ENCODE measurements around the gene ALKAL2.
"Not testable (repeated sequence)": the region's sequence is repeated elsewhere in the genome, so short reads cannot be mapped to it uniquely, and the experiment has no call there.

ALKAL2 gene

GRCh38 chr2:287911-288757, at the start of gene ALKAL2:
TSS of gene ALKAL2 (minus strand) at chr2:288091. CDS start at chr2:287835, 256 bp downstream.
- DNase-seq (ENCODE audit: low read depth, low spot score) = no peak
- H3K9me3 ChIP-seq (ENCODE audit: control insufficient read depth, insufficient read depth, low read length) = no peaks in the 10 kb centered on the region
- H3K27ac ChIP-seq (ENCODE audit: low read length) = no peak within 1 kb of the TSS
- H3K4me1 ChIP-seq (ENCODE audit: control insufficient read depth, insufficient read depth, low read length) = peaks cover 10% of the 10 kb centered on the region
- H3K4me3 ChIP-seq (ENCODE audit: low read length) = peak within 1 kb of the TSS; percentile 64
- no peaks in the 10 kb centered on the region for H3K36me3 ChIP-seq (ENCODE audit: control insufficient read depth, insufficient read depth, low read length)
- H3K27me3 ChIP-seq (ENCODE audit: control insufficient read depth, insufficient read depth, low read length) = peaks cover 10% of the 10 kb centered on the region
- no CpG with 5 or more reads among the region's 128 CpGs for WGBS (ENCODE audit: insufficient coverage, insufficient read length)

GRCh38 chr2:336949-337348, 49.1 kb upstream of the ALKAL2 start:
- not testable (repeated sequence) for H3K4me1 ChIP-seq (ENCODE audit: control insufficient read depth, insufficient read depth, low read length); H3K9me3 ChIP-seq (ENCODE audit: control insufficient read depth, insufficient read depth, low read length)
- no CpG with 5 or more reads among the region's 2 CpGs for WGBS (ENCODE audit: insufficient coverage, insufficient read length)

GRCh38 chr2:336360-336759, 48.5 kb upstream of the ALKAL2 start:
- no peaks in the 10 kb centered on the region for H3K27me3 ChIP-seq (ENCODE audit: control insufficient read depth, insufficient read depth, low read length)
- H3K4me3 ChIP-seq (ENCODE audit: low read length) = no peak overlapping the region
- WGBS (ENCODE audit: insufficient coverage, insufficient read length) = no CpG with 5 or more reads among the region's 4 CpGs

More at GRCh38 chr2:336949-337348, 49.1 kb upstream of the ALKAL2 start:
- H3K36me3 ChIP-seq (ENCODE audit: control insufficient read depth, insufficient read depth, low read length); H3K27me3 ChIP-seq (ENCODE audit: control insufficient read depth, insufficient read depth, low read length); DNase-seq (ENCODE audit: low read depth, low spot score); H3K4me3 ChIP-seq (ENCODE audit: low read length); H3K27ac ChIP-seq (ENCODE audit: low read length): not testable (repeated sequence)

GRCh38 chr2:332592-332991, 44.7 kb upstream of the ALKAL2 start:
- no peak for DNase-seq (ENCODE audit: low read depth, low spot score)
- Histone ChIP-seq H3K4me1 (ENCODE audit: control insufficient read depth, insufficient read depth, low read length) (no peaks in the 10 kb centered on the region), H3K36me3 (ENCODE audit: control insufficient read depth, insufficient read depth, low read length) (no peaks in the 10 kb centered on the region), H3K9me3 (ENCODE audit: control insufficient read depth, insufficient read depth, low read length) (no peaks in the 10 kb centered on the region), H3K4me3 (ENCODE audit: low read length) (no peak overlapping the region), H3K27ac (ENCODE audit: low read length) (no peak overlapping the region), H3K27me3 (ENCODE audit: control insufficient read depth, insufficient read depth, low read length) (no peaks in the 10 kb centered on the region)
- no CpG with 5 or more reads among the region's 3 CpGs for WGBS (ENCODE audit: insufficient coverage, insufficient read length)

More at GRCh38 chr2:336360-336759, 48.5 kb upstream of the ALKAL2 start:
- Histone ChIP-seq H3K9me3 (ENCODE audit: control insufficient read depth, insufficient read depth, low read length) (no peaks in the 10 kb centered on the region; the same call in none of the 2 replicates), H3K27ac (ENCODE audit: low read length) (no peak overlapping the region), H3K36me3 (ENCODE audit: control insufficient read depth, insufficient read depth, low read length) (no peaks in the 10 kb centered on the region), H3K4me1 (ENCODE audit: control insufficient read depth, insufficient read depth, low read length) (no peaks in the 10 kb centered on the region; the same call in 1 of the 2 replicates)
- no peak for DNase-seq (ENCODE audit: low read depth, low spot score)

GRCh38 chr2:328761-329160, 40.9 kb upstream of the ALKAL2 start:
- WGBS (ENCODE audit: insufficient coverage, insufficient read length) = no CpG with 5 or more reads among the region's 4 CpGs
- Histone ChIP-seq H3K4me3 (ENCODE audit: low read length) (no peak overlapping the region), H3K36me3 (ENCODE audit: control insufficient read depth, insufficient read depth, low read length) (no peaks in the 10 kb centered on the region), H3K4me1 (ENCODE audit: control insufficient read depth, insufficient read depth, low read length) (no peaks in the 10 kb centered on the region), H3K27ac (ENCODE audit: low read length) (no peak overlapping the region), H3K9me3 (ENCODE audit: control insufficient read depth, insufficient read depth, low read length) (no peaks in the 10 kb centered on the region), H3K27me3 (ENCODE audit: control insufficient read depth, insufficient read depth, low read length) (no peaks in the 10 kb centered on the region)
- DNase-seq (ENCODE audit: low read depth, low spot score) = no peak

GRCh38 chr2:323035-323434, 35.1 kb upstream of the ALKAL2 start:
- no peaks in the 10 kb centered on the region for H3K36me3 ChIP-seq (ENCODE audit: control insufficient read depth, insufficient read depth, low read length)
- H3K27me3 ChIP-seq (ENCODE audit: control insufficient read depth, insufficient read depth, low read length) = no peaks in the 10 kb centered on the region
- no peaks in the 10 kb centered on the region for H3K9me3 ChIP-seq (ENCODE audit: control insufficient read depth, insufficient read depth, low read length)
- no peak overlapping the region for H3K4me3 ChIP-seq (ENCODE audit: low read length)
- no peak overlapping the region for H3K27ac ChIP-seq (ENCODE audit: low read length)
- DNase-seq (ENCODE audit: low read depth, low spot score) = no peak
- WGBS (ENCODE audit: insufficient coverage, insufficient read length) = no CpG with 5 or more reads among the region's 9 CpGs
- H3K4me1 ChIP-seq (ENCODE audit: control insufficient read depth, insufficient read depth, low read length) = no peaks in the 10 kb centered on the region

GRCh38 chr2:322326-322725, 34.4 kb upstream of the ALKAL2 start:
- Histone ChIP-seq H3K4me1 (ENCODE audit: control insufficient read depth, insufficient read depth, low read length) (no peaks in the 10 kb centered on the region), H3K36me3 (ENCODE audit: control insufficient read depth, insufficient read depth, low read length) (no peaks in the 10 kb centered on the region), H3K9me3 (ENCODE audit: control insufficient read depth, insufficient read depth, low read length) (no peaks in the 10 kb centered on the region), H3K27ac (ENCODE audit: low read length) (no peak overlapping the region), H3K4me3 (ENCODE audit: low read length) (no peak overlapping the region), H3K27me3 (ENCODE audit: control insufficient read depth, insufficient read depth, low read length) (no peaks in the 10 kb centered on the region)
- DNase-seq (ENCODE audit: low read depth, low spot score) = no peak
- no CpG with 5 or more reads among the region's 10 CpGs for WGBS (ENCODE audit: insufficient coverage, insufficient read length)

- Histone ChIP-seq H3K4me3 (ENCODE audit: low read length) (no peak overlapping the region), H3K27ac (ENCODE audit: low read length) (no peak overlapping the region), H3K36me3 (ENCODE audit: control insufficient read depth, insufficient read depth, low read length) (no peaks in the 10 kb centered on the region), H3K27me3 (ENCODE audit: control insufficient read depth, insufficient read depth, low read length) (no peaks in the 10 kb centered on the region), H3K4me1 (ENCODE audit: control insufficient read depth, insufficient read depth, low read length) (no peaks in the 10 kb centered on the region), H3K9me3 (ENCODE audit: control insufficient read depth, insufficient read depth, low read length) (no peaks in the 10 kb centered on the region)
- no peak for DNase-seq (ENCODE audit: low read depth, low spot score)
- WGBS (ENCODE audit: insufficient coverage, insufficient read length) = no CpG with 5 or more reads among the region's 4 CpGs
Measured at GRCh38 chr2:320561-320960, 32.7 kb upstream of the ALKAL2 start.

GRCh38 chr2:319059-319600, 31.2 kb upstream of the ALKAL2 start:
- H3K27ac ChIP-seq (ENCODE audit: low read length) = no peak overlapping the region
- no peaks in the 10 kb centered on the region for H3K4me1 ChIP-seq (ENCODE audit: control insufficient read depth, insufficient read depth, low read length)
- no peaks in the 10 kb centered on the region for H3K36me3 ChIP-seq (ENCODE audit: control insufficient read depth, insufficient read depth, low read length)
- H3K9me3 ChIP-seq (ENCODE audit: control insufficient read depth, insufficient read depth, low read length) = no peaks in the 10 kb centered on the region
- H3K4me3 ChIP-seq (ENCODE audit: low read length) = no peak overlapping the region
- 100% methylated on average over 10 of the region's 34 CpGs for WGBS (ENCODE audit: insufficient coverage, insufficient read length)
- H3K27me3 ChIP-seq (ENCODE audit: control insufficient read depth, insufficient read depth, low read length) = no peaks in the 10 kb centered on the region
- no peak for DNase-seq (ENCODE audit: low read depth, low spot score)

GRCh38 chr2:317501-318424, 29.9 kb upstream of the ALKAL2 start:
- no CpG with 5 or more reads among the region's 27 CpGs for WGBS (ENCODE audit: insufficient coverage, insufficient read length)
- Histone ChIP-seq H3K9me3 (ENCODE audit: control insufficient read depth, insufficient read depth, low read length) (no peaks in the 10 kb centered on the region), H3K27ac (ENCODE audit: low read length) (no peak overlapping the region), H3K4me3 (ENCODE audit: low read length) (no peak overlapping the region), H3K36me3 (ENCODE audit: control insufficient read depth, insufficient read depth, low read length) (no peaks in the 10 kb centered on the region), H3K4me1 (ENCODE audit: control insufficient read depth, insufficient read depth, low read length) (no peaks in the 10 kb centered on the region), H3K27me3 (ENCODE audit: control insufficient read depth, insufficient read depth, low read length) (no peaks in the 10 kb centered on the region)
- no peak for DNase-seq (ENCODE audit: low read depth, low spot score)
